Pancreas (tissue), 10 donors: ENCODE data around the gene SMIM7. TPM values are rescaled to one million over a fixed set of nuclear protein-coding genes. Genes with fewer than 3 reads are reported as not detected.

Experiments used
- ATAC-seq, 4 donors: fragments of 200-7000 bp; cut with Tn5 transposase; one replicate each; pipeline versions ENCODE4 v1.8.0 to v1.9.1; 2020; ENCODE audit warnings: mild to moderate bottlenecking in 4 of 4, moderate library complexity in 4 of 4
- DNase-seq, 6 donors: peaks; one replicate each; pipeline ENCODE4 v3.0.0-alpha.2; 2020
- FAIRE-seq: peaks from 2 replicates; lab custom pipeline; 2012; peaks lifted over from hg19 to GRCh38; lab: Jason Lieb, UNC
- H3K27ac ChIP-seq, 4 donors: fragments of 200-600 bp; sonication (generic); 1 replicate in 3 of 4; 2 replicates in 1 of 4; pipeline versions ENCODE4 v1.5.0 to v1.8.0; 2020
- H3K27me3 ChIP-seq, 4 donors: fragments of 200-600 bp; one replicate each; pipeline ENCODE4 v1.8.0; 2021
- H3K36me3 ChIP-seq, 3 donors: fragments of 200-600 bp; sonication (generic) in 1 of 3; one replicate each; pipeline versions ENCODE4 v1.5.0 to v1.8.0; 2020 to 2021
- H3K4me1 ChIP-seq, 3 donors: fragments of 200-600 bp; one replicate each; pipeline ENCODE4 v1.8.0; 2021
- H3K4me3 ChIP-seq, 4 donors: fragments of 200-600 bp; sonication (generic) in 2 of 4; one replicate each; pipeline versions ENCODE4 v1.5.0 to v1.8.0; 2020 to 2021
- H3K9me3 ChIP-seq, 4 donors: fragments of 200-600 bp; one replicate each; pipeline ENCODE4 v1.8.0; 2021
- WGBS, 2 donors: extraction: QIAGEN DNeasy Blood & Tissue Kit; methylation state at CpG; one replicate each; pipeline ENCODE4 v1.1.7; 2013; 5-methylcytosine and 5-hydroxymethylcytosine counted together
- intact Hi-C, 3 donors: fragments of 100-400 bp; cut with DNase I; formaldehyde crosslinking; loops; one replicate each; pipeline versions ENCODE4 v1.11.1 to v1.14.2; 2022
- polyA plus RNA-seq, 2 donors: library from polyadenylated mRNA; stranded (reverse); fragments of 200-250 nt; gene quantifications; one replicate each; pipeline ENCODE4 v1.2.3, GENCODE V29; 2013
- total RNA-seq, 6 donors: library from RNA; stranded (reverse); fragmentation: NEBNext Ultra II Directional in 4 of 6; extraction: Animal tissue kit (Norgen Biotek cat#: 25700) in 4 of 6; gene quantifications; one replicate each; pipeline versions ENCODE4 v1.2.1 to v1.2.4, GENCODE V29; 2021 to 2023
- TF ChIP-seq, protein P1 (sequence below), 4 donors: fragments of 200-600 bp; sonication (generic) in 3 of 4; IDR thresholded peaks; one replicate each; pipeline versions ENCODE4 v1.5.0 to v1.8.0; 2021; ENCODE audit warnings: antibody characterized with exemption in 4 of 4
- donor health status: healthy with polysubstance abuse.
- donor health status: DM: no; HTN: no; CAD: no; lungs with moderate emphysema.
- donor health status: DM: no; HTN: no; CAD: no.
- donor health status: control.
- donor health status: control.
- donor health status: Bipolar disorder and iron deficiency.
- donor health status: DM: yes; HTN: yes; CAD: no.
- donor health status: DM: no; HTN: no; CAD: no.
- donor health status: DM: no; HTN: no; CAD: no.
- donor health status: DM: yes; HTN: yes; CAD: no.

Gene SMIM7
- total and polyA plus RNA-seq, 8 donors, result 34.1 to 77.8 (median 44.6) TPM

DNA sequence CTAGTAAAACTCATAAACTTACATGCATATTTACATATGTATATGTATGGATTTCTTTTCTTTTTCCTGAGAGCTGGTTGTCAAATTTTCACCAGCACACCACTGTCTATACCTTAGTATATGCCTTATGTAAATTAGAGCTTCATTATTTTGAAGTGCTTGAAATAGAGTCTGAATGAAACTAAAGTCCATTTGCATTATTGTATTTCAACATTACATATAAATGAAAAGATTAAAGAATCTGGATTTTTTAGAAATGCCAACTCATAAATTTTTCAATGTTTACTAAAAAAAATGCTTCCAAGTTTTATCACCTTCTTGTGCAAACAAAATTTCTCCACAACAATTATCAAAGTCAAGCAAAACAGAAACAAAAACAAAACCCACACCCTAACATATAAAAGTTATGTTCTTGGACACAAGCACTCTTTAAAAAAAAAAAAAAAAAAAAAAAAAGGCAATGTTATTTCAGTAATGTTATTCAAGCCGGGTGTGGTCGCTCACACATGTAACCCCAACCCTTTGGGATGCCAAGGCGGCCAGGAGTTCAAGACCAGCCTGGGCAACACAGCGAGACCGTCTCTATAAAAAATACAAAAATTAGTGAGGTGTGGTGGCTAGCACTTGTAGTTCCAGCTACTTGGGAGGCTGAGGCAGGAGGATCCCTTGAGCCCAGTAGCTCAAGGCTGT, 50.3 kb downstream of the SMIM7 start:
- Histone ChIP-seq H3K27ac (no peak overlapping the region), H3K27me3 (no peaks in the 10 kb centered on the region), H3K36me3 (no peaks in the 10 kb centered on the region), H3K4me1 (peaks cover 10 to 28% (median 15%) of the 10 kb centered on the region in 3 donors), H3K9me3 (no peaks in the 10 kb centered on the region), H3K4me3 (no peak overlapping the region)
- ATAC-seq (no peak), DNase-seq (no peak), FAIRE-seq (no peak)
- TF ChIP-seq, protein P1, sequence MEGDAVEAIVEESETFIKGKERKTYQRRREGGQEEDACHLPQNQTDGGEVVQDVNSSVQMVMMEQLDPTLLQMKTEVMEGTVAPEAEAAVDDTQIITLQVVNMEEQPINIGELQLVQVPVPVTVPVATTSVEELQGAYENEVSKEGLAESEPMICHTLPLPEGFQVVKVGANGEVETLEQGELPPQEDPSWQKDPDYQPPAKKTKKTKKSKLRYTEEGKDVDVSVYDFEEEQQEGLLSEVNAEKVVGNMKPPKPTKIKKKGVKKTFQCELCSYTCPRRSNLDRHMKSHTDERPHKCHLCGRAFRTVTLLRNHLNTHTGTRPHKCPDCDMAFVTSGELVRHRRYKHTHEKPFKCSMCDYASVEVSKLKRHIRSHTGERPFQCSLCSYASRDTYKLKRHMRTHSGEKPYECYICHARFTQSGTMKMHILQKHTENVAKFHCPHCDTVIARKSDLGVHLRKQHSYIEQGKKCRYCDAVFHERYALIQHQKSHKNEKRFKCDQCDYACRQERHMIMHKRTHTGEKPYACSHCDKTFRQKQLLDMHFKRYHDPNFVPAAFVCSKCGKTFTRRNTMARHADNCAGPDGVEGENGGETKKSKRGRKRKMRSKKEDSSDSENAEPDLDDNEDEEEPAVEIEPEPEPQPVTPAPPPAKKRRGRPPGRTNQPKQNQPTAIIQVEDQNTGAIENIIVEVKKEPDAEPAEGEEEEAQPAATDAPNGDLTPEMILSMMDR (IDR thresholded peaks at IDR 0.05), result no peak
- intact Hi-C loops, result no loop called here
- WGBS, 2 donors, result 81 to 87% methylated on average over 5 of the region's 5 CpGs

DNA sequence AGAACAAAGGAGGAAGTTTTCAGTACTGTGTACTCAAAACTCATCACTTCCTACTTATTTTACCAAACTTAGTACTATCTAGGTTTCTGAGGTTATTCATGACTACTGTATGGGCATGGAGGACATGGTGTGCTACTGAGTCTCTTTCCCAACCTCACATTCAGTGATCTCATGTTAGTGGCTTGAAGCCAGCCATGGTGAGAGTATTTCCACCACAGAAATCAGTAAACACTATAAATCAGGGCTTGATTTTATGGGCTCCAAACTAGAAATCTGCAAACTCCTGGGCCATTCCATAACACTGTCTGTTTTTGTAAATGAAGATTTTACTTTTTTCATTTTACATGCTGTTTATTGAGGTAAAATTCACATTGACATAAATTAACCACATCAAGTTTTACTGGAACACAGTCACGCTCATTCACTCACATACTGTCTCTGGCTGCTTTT, 51.6 kb downstream of the SMIM7 start:
- 90 to 92% methylated on average over 1 of the region's 1 CpG for WGBS, 2 donors
- FAIRE-seq, result peak; percentile 60
- H3K4me1 ChIP-seq, result peaks cover 10 to 29% (median 15%) of the 10 kb centered on the region in 3 donors

DNA sequence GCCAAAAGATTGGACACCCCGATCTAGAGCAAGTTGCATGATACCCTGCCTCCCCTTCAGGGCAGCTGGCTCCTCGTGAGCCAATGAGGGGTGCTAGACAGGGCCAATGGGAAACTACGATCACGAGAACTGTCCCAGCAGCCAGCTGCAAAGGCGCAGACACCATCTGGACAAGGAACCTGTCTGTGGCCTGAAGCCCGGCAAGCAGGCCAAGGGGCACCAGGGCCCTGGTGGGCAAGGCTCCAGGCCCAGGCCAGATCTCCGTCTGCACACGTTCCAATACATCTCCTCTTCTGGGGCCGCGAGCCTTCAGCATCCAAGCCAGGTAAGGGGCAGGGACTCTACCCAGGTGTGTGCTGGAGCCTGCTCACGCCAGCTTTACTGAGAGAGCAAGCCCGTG, 52.1 kb downstream of the SMIM7 start:
- Histone ChIP-seq H3K27ac (peak overlapping the region; percentile 12 to 46 (median 41)), H3K36me3 (no peaks in the 10 kb centered on the region), H3K4me1 (peaks cover 10 to 30% (median 15%) of the 10 kb centered on the region in 3 donors), H3K9me3 (no peaks in the 10 kb centered on the region), H3K27me3 (no peaks in the 10 kb centered on the region), H3K4me3 (no peak overlapping the region)
- FAIRE-seq, result no peak
- TF ChIP-seq, protein P1 (IDR thresholded peaks at IDR 0.05), result no peak
- DNase-seq, result peak in 1 of 6 donors; percentile 65
- intact Hi-C loops, result no loop called here
- WGBS, 2 donors, result 76 to 82% methylated on average over 12 of the region's 12 CpGs
- peak in 3 of 4 donors; percentile 4 to 14 (median 7) for ATAC-seq

More for the DNA sequence above, 51.6 kb downstream of the SMIM7 start:
- intact Hi-C loops, result no loop called here
- Histone ChIP-seq H3K27me3 (no peaks in the 10 kb centered on the region), H3K9me3 (no peaks in the 10 kb centered on the region), H3K36me3 (no peaks in the 10 kb centered on the region), H3K27ac (peak overlapping the region; percentile 12 to 46 (median 41)), H3K4me3 (no peak overlapping the region)
- DNase-seq, result peak in 1 of 6 donors; percentile 36
- TF ChIP-seq, protein P1 (IDR thresholded peaks at IDR 0.05), result no peak
- peak; percentile 68 to 78 (median 72) for ATAC-seq

DNA sequence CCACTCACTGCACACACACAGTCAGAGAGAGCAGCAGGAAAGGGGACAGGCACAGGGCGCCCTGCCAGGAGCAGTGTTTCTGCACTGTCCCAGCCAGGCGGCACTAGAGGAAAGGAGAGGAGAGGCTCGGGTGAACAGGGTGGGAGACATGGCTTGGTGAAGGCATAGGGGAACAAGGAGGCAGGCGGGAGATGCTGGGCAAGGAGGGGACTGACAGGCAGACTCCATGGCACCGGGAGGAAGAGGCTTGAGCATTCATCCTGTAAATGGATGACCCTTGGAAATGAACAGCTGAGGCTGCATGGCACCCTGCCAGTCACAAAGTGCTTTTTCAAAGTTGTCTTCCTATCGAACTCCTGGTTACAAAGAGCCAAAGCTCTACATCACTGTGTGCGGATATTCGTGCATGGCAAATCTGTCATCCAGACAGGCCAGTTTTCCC, 54.4 kb downstream of the SMIM7 start:
- Histone ChIP-seq H3K27ac (no peak overlapping the region), H3K4me3 (no peak overlapping the region), H3K9me3 (no peaks in the 10 kb centered on the region), H3K36me3 (no peaks in the 10 kb centered on the region), H3K4me1 (peaks cover 10 to 19% (median 15%) of the 10 kb centered on the region in 3 donors), H3K27me3 (no peaks in the 10 kb centered on the region)
- WGBS, 2 donors, result 53 to 60% methylated on average over 8 of the region's 8 CpGs
- FAIRE-seq (no peak), DNase-seq (peak in 1 of 6 donors; percentile 63), ATAC-seq (peak in 3 of 4 donors; percentile 14 to 24 (median 22))
- intact Hi-C loops, result no loop called here
- TF ChIP-seq, protein P1 (IDR thresholded peaks at IDR 0.05), result no peak

DNA sequence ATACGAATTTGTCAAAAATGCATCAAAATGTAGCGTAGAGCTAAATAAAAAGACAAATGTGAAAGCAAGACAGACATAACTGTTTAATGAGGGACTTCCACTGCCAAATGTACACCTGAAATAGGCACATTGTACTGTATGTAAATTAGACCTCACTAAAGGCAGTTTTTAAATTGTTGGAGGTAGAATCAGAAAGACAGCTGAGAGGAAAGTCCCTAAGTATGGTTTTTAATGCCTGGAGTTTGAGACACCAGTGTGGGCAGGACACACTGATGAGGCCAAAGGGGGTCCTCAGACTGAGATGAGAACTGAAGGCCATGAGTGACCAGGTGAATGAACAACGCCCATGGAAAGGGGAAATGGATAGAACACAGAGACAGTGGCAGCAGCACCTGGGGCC, 54.8 kb downstream of the SMIM7 start:
- peaks cover 10 to 19% (median 15%) of the 10 kb centered on the region in 3 donors for H3K4me1 ChIP-seq
- WGBS, 2 donors, result 85% methylated on average over 3 of the region's 3 CpGs
- H3K36me3 ChIP-seq, result no peaks in the 10 kb centered on the region
- no peak for FAIRE-seq
- no peak overlapping the region for H3K4me3 ChIP-seq
- no peaks in the 10 kb centered on the region for H3K9me3 ChIP-seq
- intact Hi-C loops, result no loop called here
- no peak overlapping the region for H3K27ac ChIP-seq
- H3K27me3 ChIP-seq, result no peaks in the 10 kb centered on the region
- ATAC-seq, result no peak
- TF ChIP-seq, protein P1 (IDR thresholded peaks at IDR 0.05), result no peak
- no peak for DNase-seq
